IPS-11a (cell line): ENCODE measurements around the gene TRMT11.
"Not testable (repeated sequence)": the region's sequence is repeated elsewhere in the genome, so short reads cannot be mapped to it uniquely, and the experiment has no call there.

Experiments
- H3K4me3 ChIP-seq: one replicate; pipeline ENCODE4 v1.5.1; 2013; ENCODE audit warnings: low read depth, low read length, control low read depth

The TRMT11 gene

DNA sequence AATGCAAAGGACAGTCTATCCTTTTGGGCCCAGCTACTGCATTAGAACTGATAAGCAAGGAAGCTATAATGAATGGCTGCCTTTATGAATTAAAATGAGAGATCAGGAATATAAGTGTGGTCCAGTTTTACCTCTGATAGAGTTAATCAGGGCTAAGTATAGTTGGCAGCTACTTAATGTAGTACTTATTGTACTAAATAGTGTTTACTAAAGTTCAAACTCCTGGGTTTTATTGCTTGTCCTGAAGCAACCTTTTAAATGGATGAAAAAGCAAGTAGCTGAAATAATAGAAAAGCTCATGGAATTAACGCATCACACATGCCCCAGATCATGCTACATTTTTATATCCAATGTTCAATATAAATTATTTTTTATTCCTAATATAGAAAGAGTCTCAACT, 5.3 kb downstream of the TRMT11 start:
- no peak overlapping the region for H3K4me3 ChIP-seq

DNA sequence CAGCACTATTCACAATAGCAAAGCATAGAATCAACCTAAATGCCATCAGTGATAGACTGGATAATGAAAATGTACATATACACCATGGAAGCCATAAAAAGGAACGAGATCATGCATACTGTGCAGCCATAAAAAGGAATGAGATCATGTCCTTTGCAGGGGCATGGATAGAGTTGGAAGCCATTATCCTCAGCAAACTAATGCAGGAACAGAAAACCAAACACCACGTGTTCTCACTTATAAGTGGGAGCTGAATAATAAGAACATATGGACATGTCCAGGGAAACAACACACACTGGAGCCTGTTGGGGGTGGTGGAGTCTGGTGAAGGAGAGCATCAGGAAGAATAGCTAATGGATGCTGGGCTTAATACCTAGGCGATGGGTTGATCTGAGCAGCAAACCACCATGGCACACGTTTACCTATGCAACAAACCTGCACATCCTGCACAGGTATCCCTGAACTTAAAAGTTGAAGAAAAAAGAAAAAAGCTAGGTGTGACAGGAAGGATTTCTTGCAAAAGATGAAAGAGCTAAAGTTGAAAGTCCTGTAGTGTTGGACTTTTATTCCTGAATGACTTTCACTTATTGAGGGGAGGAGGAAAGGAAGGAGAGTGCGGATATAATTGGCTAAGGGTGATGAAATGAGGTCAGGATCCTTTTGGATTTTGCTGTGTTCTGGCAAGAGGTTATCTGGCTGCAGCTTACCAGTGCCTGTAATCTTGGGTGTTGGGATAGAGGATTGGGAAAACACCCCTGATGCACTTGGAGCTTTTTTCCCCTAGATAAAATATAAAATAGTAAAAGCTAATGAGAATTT, 8.5 kb downstream of the TRMT11 start:
- no peak overlapping the region for H3K4me3 ChIP-seq

DNA sequence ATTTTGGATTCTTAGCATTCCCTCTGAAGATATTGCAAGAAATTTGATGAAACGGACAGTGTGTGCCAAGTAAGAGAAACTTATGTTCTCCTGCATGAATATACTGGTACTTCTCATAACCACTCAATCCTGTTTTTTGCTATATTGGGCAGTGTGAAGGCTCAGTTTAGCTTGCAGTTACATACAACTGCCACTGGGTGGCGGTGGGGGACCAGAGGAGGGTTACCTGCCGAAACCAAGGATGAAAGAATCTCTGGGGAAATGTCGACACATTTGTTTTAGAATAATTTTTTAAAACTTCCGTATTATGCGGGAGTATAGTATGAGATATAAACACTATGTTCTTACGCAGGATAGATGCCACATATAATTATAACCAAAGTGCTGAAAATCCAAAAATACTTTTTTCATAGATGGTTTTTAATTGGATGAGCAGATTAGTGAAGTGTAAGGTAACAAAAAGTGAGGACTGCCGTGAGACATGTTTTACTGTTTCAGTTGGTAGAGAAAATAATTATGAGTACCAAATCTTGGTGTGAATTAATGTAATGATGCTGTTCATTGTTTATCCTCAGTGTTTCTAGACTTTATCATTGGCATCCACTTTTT, 9.7 kb downstream of the TRMT11 start:
- H3K4me3 ChIP-seq: no peak overlapping the region

DNA sequence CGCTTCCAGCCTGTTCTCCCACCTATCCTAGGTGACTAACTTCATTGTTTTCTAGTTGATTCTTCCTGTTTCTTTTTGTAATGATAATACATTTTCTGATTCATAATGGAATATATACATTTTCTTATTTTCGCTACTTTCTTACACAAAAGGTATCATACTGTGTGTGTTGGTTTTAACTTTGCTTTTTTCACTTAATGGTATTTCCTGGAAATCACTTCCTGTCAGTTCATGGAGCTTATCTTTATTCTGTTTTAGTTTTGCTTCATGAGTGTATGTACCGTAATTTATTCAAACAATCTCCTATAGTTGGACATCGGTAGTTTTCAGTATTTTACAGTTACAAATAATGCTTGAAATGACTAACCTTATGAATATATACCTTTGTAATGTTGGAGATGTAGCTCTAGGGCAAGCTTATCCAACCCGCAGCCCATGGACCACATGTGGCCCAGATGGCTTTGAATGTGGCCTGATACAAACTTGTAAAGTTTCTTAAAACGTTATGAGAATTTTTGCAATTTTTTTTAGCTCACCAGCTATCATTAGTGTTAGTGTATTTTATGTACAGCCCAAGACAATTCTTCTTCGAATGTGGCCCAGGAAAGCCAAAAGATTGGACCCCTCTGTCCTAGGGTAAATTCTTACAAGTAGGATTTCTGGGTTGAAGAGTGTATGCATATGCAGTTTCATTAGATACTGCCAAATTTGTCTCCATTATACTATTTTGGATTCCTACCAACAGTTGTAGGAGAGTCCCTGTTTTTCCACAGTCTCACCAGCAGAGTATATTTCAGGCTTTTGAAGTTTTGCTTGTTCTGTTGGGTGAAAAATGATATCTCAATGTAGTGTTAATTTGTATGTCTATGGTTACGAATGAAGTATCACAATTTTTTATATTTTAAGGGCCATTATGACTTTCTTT, 16.7 kb downstream of the TRMT11 start:
- H3K4me3 ChIP-seq: no peak overlapping the region

DNA sequence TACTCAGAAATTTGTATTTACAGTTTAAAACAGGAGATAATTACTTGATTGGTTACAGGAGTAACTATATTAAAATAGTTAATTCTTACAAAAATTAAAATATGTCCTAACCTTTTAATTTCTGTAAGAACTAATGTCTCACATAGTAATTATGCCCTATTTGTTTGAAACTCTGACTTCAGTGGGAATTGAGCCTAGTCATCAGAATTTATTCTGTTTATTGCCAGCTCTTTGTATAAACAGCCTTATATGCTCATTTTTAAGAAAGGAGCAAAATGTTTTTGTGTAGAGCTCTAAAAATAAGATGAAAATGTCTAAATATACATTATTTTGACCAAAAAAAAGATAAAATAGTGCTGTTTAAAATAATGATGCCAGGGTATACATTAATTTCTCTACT, 21.5 kb downstream of the TRMT11 start:
- H3K4me3 ChIP-seq: no peak overlapping the region

DNA sequence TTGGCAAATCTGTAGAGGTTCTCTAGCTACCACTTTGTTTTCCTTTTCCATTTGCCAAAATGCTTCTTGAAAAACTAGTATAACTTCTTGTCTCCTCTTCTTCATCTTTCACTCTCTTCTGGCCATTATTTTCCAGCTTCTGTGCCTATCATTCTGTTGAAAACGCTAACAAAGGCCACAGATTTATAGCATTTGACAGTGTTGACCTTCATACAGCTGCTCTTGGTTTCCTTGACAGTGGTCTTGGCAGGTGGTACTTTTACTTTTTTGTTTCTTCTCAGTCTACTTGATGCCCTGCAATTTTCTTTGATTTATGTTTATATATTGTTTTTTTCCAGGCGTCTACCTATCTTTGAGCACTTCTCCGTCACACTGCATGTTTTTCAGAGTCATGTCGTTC, 23.7 kb downstream of the TRMT11 start:
- no peak overlapping the region for H3K4me3 ChIP-seq

DNA sequence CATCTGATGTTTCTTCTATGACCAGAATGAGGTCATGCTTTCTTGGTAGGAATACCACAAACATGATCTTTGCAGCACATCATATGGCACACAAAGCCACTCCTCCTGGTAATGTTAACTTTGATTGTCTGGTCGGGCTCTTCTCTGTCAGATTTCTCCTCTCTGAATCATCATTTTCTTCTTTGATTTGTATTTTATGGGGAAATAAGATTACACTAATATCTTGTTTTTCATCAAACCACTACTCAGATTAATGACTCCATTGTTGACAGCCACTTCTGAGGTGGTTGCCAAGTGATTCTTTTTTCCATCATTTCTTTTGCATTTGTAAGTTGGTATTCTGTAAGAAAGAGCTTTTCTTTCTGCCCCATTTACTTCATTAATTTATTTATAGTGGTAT, 29.5 kb downstream of the TRMT11 start:
- H3K4me3 ChIP-seq: no peak overlapping the region

DNA sequence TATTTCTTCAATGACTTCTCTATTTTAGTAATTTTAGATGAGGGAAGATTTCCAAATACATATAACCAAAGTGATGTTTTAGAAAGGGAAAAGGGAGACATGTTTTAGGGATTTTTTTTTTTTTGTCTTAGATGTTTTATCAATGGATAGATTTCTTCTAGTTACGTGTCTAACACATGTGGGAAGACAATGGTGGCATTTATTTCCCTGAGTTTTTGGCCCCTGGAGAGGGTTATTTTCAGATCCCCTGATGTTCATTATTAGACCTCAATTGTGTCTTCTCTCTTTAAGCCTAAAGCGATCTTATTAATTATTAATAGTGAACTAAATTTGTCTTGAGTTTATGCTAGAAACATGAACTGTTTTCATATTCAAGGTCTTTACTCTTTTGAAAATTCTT, 30.3 kb downstream of the TRMT11 start:
- no peak overlapping the region for H3K4me3 ChIP-seq

DNA sequence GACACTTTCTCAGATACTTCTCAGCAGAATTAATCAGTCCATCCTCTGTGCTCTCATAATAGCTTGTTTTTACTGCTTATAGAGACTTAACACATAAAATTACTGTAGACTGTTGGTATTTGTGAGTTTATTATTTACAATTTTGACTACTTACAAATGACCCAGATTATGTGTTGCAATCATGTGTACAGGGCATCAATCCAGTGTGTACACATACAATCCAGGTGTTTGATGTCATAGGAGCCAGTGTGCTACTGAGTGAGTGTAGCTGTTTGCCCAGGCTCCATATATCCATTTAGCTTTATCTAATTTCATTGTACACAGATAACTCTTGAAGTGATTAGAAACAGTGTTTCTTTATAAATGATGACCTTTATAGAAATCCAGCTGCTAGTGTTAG, 31.3 kb downstream of the TRMT11 start:
- no peak overlapping the region for H3K4me3 ChIP-seq

DNA sequence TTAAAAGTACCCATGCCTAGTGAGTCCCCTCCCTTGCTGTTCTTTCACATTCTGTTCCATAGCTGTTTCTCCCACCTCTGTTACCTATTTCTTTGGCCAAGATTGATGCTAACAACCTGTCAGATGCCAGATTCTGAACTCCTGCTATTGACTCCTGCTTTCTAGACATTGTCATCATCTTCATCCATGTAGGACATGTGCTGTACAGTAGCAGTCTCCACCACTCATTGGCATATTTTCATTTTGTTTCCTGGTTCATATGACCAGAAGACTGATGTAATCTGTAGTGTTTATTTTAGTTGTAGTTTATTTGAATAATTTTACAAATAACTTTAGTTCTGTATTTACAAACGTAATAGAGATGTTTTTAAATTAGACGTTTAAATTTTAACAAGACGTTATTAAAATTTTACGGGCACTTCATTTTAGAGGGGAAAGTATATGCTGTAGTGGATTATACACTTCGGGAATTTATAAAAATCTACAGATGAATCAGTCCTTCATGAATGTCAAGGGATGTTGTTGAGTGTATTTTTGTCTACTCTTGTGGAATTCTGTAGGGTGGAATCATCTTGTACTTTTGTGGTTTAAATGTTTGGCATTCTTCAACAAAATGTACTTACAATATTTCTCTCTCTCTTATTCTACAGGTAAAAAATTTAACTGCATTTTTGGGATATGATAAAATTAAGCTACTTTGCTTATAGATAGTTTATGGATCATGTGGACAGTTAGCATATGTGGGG, 34.1 kb downstream of the TRMT11 start:
- no peak overlapping the region for H3K4me3 ChIP-seq

DNA sequence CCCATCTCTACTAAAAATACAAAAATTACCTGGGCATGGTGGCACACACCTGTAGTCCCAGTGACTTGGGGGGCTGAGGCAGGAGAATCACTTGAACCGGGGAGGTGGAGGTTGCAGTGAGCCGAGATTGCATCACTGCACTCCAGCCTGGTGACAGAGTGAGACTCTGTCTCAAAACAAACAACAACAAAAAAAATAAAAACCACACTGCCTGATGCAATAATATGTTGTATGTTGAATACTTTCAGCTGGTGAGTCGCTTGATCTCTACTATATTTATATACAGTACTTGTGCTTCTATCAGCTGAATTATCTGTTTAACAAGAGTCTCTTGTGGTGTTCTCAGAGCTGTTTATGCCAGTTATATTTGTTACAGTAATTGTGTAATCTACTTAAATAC, 37.1 kb downstream of the TRMT11 start:
- H3K4me3 ChIP-seq: not testable (repeated sequence)

DNA sequence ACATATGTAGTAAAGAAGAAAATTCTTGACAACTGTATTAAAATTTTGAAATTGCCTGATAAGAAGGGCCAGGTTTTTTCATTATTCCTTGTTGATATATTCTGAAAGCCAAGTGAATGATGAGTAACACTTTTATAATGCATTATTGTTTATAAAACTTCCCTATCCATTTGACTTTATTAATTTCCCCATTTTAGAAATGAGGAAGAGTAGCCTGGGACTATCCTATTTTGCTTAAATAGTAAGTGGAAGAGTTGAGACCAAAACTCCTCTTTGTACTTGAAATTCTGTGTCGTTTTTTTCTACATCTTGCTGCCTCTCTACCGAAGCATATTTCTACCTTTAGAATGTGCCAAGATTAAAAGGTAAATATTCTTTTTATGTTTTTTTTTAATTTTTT, 39.7 kb downstream of the TRMT11 start:
- H3K4me3 ChIP-seq: no peak overlapping the region

DNA sequence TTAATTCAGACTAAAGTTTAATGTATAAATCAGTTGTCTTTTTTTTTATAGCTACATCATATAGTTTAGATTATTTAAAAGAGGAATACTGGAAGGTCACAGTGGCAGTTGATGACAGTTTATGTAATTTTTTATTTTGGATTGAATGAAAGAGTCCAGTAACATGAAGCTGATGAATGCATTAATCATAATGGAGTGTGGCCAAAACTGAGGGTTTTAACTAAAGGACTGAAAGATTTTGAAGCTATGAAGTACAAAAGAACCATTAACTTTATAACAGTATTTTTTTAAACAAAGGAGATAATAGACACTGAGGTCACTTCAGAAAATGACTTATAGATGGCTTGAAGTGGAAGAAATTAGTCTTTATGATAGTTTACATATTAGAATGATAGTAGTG, 41.3 kb downstream of the TRMT11 start:
- no peak overlapping the region for H3K4me3 ChIP-seq

DNA sequence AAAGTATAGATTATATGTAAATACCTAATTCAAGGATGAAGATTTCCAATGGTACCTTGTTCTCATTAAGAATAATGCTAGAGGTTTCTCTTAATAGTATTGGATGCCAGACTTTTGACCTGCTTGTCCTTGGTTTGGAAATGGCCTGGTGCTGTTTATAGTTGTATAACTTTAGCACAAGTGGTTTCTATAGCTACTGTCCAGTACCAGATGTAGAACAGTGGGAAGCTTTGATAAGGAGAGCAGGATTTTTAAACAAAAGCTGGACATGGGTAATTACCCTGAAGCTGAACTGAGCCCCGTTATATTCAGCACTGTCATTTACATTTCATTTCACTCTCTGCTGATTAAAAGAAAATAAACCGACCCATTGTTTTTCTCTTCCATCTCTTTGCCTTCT, 43.7 kb downstream of the TRMT11 start:
- H3K4me3 ChIP-seq: no peak overlapping the region

DNA sequence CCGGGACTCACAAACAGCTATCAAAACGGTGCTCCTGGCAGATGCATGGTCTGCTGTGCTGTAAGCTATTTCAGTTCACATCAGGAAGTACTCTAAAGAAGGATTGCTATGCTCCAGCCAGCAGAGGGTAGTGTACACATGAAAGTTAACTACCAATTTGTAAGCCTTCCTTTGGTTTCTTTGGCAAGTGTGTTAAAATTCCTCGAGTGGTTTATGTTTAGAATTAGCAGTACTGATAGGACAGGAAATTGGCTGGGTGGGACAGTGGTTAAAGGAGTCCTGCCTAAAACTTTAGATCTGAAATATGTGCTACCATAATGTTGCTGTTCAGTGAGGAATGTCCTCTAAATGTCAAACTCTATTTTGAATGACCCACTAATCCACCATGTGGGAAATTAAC, 47.4 kb downstream of the TRMT11 start:
- no peak overlapping the region for H3K4me3 ChIP-seq

DNA sequence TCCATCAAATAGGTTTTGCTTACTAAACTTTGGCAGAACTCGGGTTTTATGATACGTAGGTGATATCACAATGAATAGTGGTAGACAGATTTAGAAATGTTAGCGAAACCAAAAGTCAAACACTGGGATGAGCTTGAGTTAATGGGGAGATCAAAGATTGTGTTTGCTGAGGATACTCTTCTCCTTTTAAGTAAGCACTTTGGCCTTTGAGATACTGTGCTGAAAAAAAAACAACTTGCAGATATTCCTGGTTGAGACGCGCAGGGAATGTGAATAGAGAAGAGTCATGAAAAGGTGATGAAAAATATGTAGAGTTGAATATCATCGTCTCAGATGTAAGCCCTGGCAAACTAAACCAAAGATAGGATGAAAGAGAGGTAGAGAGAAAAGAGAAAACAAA, 48.3 kb downstream of the TRMT11 start:
- H3K4me3 ChIP-seq: no peak overlapping the region

DNA sequence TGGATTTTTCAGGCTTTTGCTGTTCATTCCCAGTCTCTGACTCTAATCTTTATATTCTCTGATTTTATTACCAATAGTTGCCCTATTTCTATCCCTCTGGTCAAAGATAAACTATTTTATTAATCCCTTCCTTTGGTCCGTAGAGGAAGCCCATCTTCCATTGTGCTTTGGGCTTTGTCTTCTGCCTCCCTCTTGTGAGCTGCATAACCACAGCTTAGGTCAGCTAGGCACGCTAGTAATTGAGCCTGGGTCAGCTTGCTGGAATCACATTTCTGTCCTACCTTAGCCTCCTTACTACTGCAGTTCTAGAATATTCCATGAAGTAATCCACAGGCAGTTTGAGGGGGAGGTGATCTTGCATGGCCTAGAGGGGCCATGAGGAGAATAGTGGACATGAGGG, 49.4 kb downstream of the TRMT11 start:
- no peak overlapping the region for H3K4me3 ChIP-seq

DNA sequence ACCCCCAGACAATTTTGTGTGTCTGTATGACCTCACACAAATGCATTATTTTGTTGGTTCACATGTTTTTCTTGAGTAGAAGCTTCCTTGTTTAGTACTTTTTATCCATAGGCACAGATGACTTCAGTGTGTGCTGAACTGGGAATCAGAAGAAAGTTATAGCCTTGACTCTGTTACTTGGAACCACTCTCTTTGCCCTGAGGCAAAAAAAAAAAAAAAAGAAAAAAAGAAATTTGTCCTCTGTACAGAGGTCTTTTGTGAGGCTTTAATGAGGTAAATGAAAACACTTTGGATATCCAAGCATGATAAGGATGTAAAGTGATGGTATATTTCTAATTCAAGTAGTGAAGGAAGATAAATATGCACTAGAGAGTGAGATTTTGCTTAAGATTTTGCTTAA, 51.9 kb downstream of the TRMT11 start:
- no peak overlapping the region for H3K4me3 ChIP-seq

DNA sequence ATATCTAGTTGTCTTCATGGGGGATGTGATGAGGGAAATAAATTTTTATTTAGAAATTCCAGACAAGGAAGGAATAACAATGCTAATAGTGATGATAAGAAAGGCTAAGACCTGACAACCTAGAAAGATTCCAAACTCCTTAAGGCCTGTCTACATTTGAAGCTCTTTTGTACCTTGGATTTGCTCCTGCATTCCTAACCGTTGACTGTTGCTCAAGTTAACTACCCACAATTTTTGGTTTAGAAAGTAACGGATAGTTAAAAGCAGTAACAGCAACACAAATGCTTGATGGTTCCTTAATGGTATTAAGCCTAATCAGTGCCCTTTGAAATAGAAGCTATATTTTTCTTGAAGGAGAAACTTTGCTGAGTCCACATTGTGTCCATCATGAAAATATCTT, 52.9 kb downstream of the TRMT11 start:
- H3K4me3 ChIP-seq: no peak overlapping the region

DNA sequence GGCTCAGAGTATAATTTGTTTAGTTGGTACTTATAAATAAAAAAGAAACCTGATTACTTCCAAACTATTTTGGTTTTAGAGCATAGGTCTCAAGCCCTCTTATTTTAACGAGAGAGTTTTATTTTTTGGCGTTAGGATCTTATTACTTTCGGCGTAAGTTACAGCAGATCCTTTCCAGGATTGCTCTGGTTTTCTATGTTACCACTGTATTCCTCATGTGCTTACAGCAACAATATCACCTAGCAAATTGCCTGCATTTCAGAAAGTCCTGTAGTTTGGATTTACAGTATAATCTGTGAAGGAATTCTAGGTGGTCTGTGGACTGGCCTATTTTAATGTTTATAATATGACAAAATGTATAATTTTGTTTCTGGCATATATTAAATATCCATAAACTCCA, 54.1 kb downstream of the TRMT11 start:
- H3K4me3 ChIP-seq: no peak overlapping the region

DNA sequence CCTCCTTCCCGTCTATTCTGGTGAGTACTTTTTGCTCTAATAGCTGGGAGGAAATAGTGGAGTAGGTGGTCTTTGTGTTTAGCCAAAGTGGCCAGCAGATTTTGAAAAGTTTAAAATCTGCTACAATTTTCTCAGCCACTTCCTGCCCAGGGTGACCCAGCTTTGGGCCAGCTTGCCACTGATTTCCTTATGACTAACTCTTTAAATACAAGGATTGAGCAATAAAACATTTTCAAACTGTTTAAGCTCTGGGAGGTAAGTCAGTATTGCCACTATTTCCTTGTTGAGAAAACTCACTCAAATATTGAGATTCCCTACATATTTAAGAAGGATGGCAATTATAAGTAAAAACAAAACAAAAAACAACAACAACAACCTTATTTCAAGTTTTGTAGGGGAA, 54.5 kb downstream of the TRMT11 start:
- no peak overlapping the region for H3K4me3 ChIP-seq
